ENCODE data around the gene MINK1.

MINK1 gene

GRCh38 chr17:4833178-4833940 is at the start of gene MINK1:
Gene MINK1 (plus strand): TSS chr17:4833340. CDS start chr17:4833584, 244 bp downstream.
- peak; percentile 95 for DNase-seq

GRCh38 chr17:4785311-4786105 is 47.6 kb upstream of the MINK1 start:
- no peak for DNase-seq

- DNase-seq = no peak
Measured at GRCh38 chr17:4786106-4786511, 47.0 kb upstream of the MINK1 start, which contains the start of gene VMO1. Gene VMO1 (minus strand): TSS chr17:4786364. CDS start chr17:4786352, 12 bp downstream.

- DNase-seq = no peak
Measured at GRCh38 chr17:4786516-4786915, 46.6 kb upstream of the MINK1 start.

- DNase-seq = no peak
Measured at GRCh38 chr17:4788159-4788806, 44.9 kb upstream of the MINK1 start.

GRCh38 chr17:4788807-4789700 is 44.1 kb upstream of the MINK1 start, which contains the start of gene GLTPD2:
Gene GLTPD2 (plus strand): TSS chr17:4788964. CDS start chr17:4789012, 48 bp downstream.
- DNase-seq = no peak

- DNase-seq = no peak
Measured at GRCh38 chr17:4789701-4789950, 43.5 kb upstream of the MINK1 start.

- peak; percentile 84 for DNase-seq
Measured at GRCh38 chr17:4789951-4790704, 43.0 kb upstream of the MINK1 start.

- no peak for DNase-seq
Measured at GRCh38 chr17:4790705-4791088, 42.4 kb upstream of the MINK1 start.

GRCh38 chr17:4795168-4795567 is 38.0 kb upstream of the MINK1 start:
- DNase-seq = no peak

- DNase-seq = no peak
Measured at GRCh38 chr17:4796552-4796920, 36.6 kb upstream of the MINK1 start.

- DNase-seq = no peak
Measured at GRCh38 chr17:4800462-4801196, 32.5 kb upstream of the MINK1 start.

- no peak for DNase-seq
Measured at GRCh38 chr17:4802228-4802627, 30.9 kb upstream of the MINK1 start, which contains the start of gene C17orf114. Gene C17orf114 (minus strand): TSS chr17:4802328.

- peak; percentile 19 for DNase-seq
Measured at GRCh38 chr17:4806456-4806776, 26.7 kb upstream of the MINK1 start.

GRCh38 chr17:4806777-4807604 is 26.1 kb upstream of the MINK1 start, which contains the start of gene PLD2:
Gene PLD2 (plus strand): TSS chr17:4807152. CDS start chr17:4807773, 621 bp downstream.
- peak; percentile 89 for DNase-seq

- DNase-seq = no peak
Measured at GRCh38 chr17:4807605-4808377, 25.3 kb upstream of the MINK1 start.

- no peak for DNase-seq
Measured at GRCh38 chr17:4808378-4808767, 24.8 kb upstream of the MINK1 start.

GRCh38 chr17:4810696-4811290 is 22.3 kb upstream of the MINK1 start:
- DNase-seq = no peak

- DNase-seq = no peak
Measured at GRCh38 chr17:4811471-4811870, 21.7 kb upstream of the MINK1 start.

Measured in RPMI8226 (cell line).